ENCODE measurements around the gene HSPB3.
"Not testable (repeated sequence)": the region's sequence is repeated elsewhere in the genome, so short reads cannot be mapped to it uniquely, and the experiment has no call there.

Gene HSPB3

DNA sequence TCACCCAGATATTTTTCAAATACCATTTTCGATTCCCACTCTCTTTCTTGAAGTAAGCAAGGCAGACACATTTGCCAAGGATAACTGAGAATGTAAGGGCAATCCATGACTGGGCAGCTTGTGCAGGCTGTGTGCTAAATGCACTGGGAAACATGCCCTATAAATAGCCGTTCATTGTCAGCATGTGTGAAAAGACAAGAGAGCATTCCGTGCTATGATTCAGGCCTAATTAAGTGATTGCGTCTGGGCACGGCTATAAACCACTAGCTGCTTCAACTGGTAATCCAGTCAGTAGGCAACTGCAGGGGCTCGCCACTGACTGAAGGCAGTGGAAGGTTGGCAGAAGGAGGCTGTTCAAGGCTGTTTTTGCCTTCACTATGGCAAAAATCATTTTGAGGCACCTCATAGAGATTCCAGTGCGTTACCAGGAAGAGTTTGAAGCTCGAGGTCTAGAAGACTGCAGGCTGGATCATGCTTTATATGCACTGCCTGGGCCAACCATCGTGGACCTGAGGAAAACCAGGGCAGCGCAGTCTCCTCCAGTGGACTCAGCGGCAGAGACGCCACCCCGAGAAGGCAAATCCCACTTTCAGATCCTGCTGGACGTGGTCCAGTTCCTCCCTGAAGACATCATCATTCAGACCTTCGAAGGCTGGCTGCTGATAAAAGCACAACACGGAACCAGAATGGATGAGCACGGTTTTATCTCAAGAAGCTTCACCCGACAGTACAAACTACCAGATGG, at the start of gene HSPB3:
HSPB3 (plus strand) TSS at position 287 of the 745 bp plus-strand sequence; CDS start at position 378, 91 bp downstream.
- no peak within 1 kb of the TSS for H3K4me3 ChIP-seq (ENCODE audit: low read depth, low read length)
- no peak for TF ChIP-seq CTCF (IDR thresholded peaks at IDR 0.05; ENCODE audit: borderline replicate concordance, insufficient read depth, low read depth, low read length)

DNA sequence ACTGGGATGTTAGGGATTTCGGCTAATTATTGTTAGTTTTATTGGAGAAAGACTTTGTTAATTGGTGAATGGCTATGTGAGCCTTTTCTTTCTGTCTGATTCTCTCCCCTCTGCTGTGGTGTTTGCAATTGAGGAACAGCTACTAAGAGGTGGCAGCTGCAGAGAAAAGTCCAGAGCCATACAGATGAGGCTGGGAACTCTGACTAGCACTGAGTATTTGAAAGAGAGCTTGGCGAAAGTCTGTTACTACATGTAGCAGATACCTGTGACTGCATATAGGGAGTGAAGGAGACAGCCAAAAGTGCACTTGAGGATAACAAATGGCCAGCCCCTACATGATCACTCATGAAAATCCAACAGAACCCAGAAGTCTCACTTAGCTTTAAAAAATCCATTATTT, 44.3 kb upstream of the HSPB3 start:
- no peak for TF ChIP-seq CTCF (IDR thresholded peaks at IDR 0.05; ENCODE audit: borderline replicate concordance, insufficient read depth, low read depth, low read length)
- H3K4me3 ChIP-seq (ENCODE audit: low read depth, low read length) = no peak overlapping the region

DNA sequence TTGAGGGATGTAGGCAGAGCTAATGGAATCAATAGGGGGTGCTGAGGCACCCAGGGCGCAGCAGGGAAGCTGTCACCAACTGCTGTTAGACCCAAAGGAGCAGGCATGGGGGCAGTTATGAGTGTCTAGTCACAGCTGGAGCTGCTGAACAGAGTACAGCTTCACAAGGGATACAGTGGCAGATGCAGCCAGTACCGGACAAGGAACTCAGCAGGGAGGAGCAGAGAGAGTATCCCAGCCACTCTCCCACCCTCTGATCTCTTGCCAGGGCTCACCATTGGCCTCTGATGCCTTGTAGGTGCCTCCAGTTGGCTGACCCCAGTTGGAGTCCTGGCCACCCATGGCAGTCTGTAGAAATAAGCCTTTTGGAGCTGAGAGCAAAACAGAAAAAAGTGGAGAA, 42.6 kb upstream of the HSPB3 start:
- H3K4me3 ChIP-seq (ENCODE audit: low read depth, low read length) = no peak overlapping the region
- no peak for TF ChIP-seq CTCF (IDR thresholded peaks at IDR 0.05; ENCODE audit: borderline replicate concordance, insufficient read depth, low read depth, low read length)

- no peak overlapping the region for H3K4me3 ChIP-seq (ENCODE audit: low read depth, low read length)
- no peak for TF ChIP-seq CTCF (IDR thresholded peaks at IDR 0.05; ENCODE audit: borderline replicate concordance, insufficient read depth, low read depth, low read length)
Observed at GRCh38 chr5:54415147-54415546, 40.4 kb upstream of the HSPB3 start.

GRCh38 chr5:54415896-54416601, 39.5 kb upstream of the HSPB3 start:
- no peak overlapping the region for H3K4me3 ChIP-seq (ENCODE audit: low read depth, low read length)
- TF ChIP-seq CTCF (IDR thresholded peaks at IDR 0.05; ENCODE audit: borderline replicate concordance, insufficient read depth, low read depth, low read length) = no peak

GRCh38 chr5:54419573-54420423, 35.7 kb upstream of the HSPB3 start:
- not testable (repeated sequence) for H3K4me3 ChIP-seq (ENCODE audit: low read depth, low read length)
- TF ChIP-seq CTCF (IDR thresholded peaks at IDR 0.05; ENCODE audit: borderline replicate concordance, insufficient read depth, low read depth, low read length) = peak; percentile 41; the same call in 1 of the 2 replicates

GRCh38 chr5:54420511-54420910, 35.0 kb upstream of the HSPB3 start:
- not testable (repeated sequence) for H3K4me3 ChIP-seq (ENCODE audit: low read depth, low read length)
